ENCODE measurements around the gene HOXA9. TPM values are rescaled to one million over a fixed set of nuclear protein-coding genes. Genes with fewer than 3 reads are reported as not detected.

Gene HOXA9
- polyA plus RNA-seq, 2 of the 4 experiments (the other 2 are of a cell fraction) = 1.4 TPM

DNA sequence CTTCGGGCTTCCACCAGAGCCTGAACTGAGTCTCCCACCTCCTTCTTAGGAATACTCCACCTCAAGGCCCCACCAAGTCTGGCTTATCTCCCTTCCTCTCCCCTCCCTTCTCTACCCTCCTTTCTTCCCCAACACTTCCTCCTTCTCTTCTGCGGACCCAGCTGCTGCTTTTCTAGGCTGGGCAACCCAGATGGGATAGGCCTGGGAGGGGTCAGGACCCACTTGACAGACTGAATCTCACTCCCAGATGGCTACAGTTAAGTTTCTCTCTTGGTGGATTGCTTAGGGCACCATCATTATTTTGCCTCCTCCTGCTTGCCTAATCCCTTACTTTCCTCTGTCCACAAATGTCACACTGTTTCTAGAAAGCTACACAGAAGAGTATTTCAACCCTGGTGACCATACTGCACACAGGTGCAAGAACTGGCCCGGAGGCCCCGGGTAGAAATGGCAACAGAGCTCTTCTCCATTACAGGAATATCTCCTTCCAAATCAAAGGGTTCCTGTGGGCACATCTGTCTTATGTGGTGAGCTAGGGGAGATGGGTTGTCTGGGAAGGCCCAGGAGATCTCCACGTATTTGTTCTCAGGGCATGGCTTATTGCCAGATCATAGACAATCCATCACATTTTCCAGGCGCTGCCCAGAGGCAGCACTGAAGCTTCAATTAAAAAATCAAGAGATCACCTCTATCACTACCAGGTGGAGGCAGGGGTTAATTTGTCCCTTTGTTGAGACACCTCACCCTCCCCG is 24.8 kb upstream of the HOXA9 start:
- ChIA-PET CTCF (interaction anchor here (0.8 to 3.8 kb wide), 9 partner anchors 9 to 906 kb away, joined by 3 to 30 read pairs (median 4); partner anchors contain the start of gene HOXA13), POLR2A (no interaction called here)
- no peak for DNase-seq (ENCODE audit: low read depth in 1 of 2, low spot score in 1 of 2)
- Histone ChIP-seq H3K9me3 (no peaks in the 10 kb centered on the region), H3K27ac (no peak overlapping the region), H3K4me1 (peaks cover 6% of the 10 kb centered on the region; the same call in 1 of the 3 replicates), H3K4me3 (no peak overlapping the region), H3K4me2 (no peak overlapping the region)
- 76% methylated on average over 7 of the region's 7 CpGs for WGBS (ENCODE audit: missing lambda C conversion rate)
- ATAC-seq = no peak
- TF ChIP-seq KDM1A (IDR thresholded peaks at IDR 0.05; ENCODE audit: low read depth) = no peak
- TF ChIP-seq, protein P1, sequence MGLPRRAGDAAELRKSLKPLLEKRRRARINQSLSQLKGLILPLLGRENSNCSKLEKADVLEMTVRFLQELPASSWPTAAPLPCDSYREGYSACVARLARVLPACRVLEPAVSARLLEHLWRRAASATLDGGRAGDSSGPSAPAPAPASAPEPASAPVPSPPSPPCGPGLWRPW (IDR thresholded peaks at IDR 0.05) = no peak
- TF ChIP-seq, protein P2, sequence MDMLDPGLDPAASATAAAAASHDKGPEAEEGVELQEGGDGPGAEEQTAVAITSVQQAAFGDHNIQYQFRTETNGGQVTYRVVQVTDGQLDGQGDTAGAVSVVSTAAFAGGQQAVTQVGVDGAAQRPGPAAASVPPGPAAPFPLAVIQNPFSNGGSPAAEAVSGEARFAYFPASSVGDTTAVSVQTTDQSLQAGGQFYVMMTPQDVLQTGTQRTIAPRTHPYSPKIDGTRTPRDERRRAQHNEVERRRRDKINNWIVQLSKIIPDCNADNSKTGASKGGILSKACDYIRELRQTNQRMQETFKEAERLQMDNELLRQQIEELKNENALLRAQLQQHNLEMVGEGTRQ (IDR thresholded peaks at IDR 0.05) = no peak
- TF ChIP-seq NPAS2 (CRISPR knock-in tag; IDR thresholded peaks at IDR 0.05; ENCODE audit: borderline replicate concordance) = no peak
- TF ChIP-seq CHD2 (IDR thresholded peaks at IDR 0.05; ENCODE audit: low read length, partially characterized antibody) = no peak
- TF ChIP-seq NR3C1 (IDR thresholded peaks at IDR 0.05) = no peak
- FAIRE-seq = no peak

- no peaks in the 10 kb centered on the region for H3K9me3 ChIP-seq
- no peak overlapping the region for H3K4me2 ChIP-seq
These were observed 24.1 kb upstream of the HOXA9 start for GRCh38 chr7:27189295-27189996.

DNA sequence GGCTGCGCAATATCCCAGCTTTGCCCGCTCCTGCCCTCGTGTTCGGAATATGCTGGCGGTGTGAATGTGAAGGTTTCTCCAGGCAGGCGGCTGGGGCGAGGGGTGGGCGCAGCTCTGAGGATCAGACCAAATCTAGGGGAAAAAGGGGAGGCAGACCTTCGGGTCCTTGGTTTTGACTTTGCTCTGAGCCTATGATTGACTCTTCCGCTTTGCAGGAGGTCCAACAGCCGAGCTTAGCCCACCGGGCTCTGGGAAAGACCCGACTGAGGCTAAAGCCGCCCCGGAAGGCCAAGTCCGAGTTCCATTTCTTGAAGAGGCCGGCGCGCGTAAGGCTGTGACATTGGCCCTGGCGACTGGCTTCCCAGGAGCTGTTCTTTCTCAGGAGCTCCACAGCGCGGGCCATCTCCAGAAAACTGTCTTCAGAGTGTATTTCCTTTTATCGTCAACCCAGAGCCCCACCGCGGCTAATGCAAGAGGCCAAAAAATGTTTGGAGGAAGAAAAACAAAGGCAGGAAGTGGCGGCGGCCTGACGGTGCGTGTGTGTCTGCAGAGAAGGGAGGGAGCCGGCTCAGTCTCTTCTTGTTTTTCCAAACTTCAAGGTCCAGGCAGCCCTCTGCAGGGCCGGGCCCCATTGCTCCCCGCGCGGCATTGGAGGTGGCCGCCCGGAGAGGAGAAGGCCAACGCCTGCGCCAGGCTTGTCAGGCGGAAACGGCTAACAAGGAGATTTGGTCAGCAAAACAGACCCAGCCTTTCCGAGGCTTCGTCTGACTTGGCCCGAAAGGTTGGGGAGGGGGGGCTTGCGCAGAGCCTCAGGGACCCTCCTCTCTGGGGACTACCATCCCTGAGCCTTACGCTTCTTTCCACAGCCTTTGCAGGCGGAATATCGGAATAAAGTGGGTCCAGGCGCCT is 23.3 kb upstream of the HOXA9 start:
- TF ChIP-seq KDM1A (IDR thresholded peaks at IDR 0.05; ENCODE audit: low read depth) = no peak
- TF ChIP-seq ESRRA (IDR thresholded peaks at IDR 0.05; ENCODE audit: borderline replicate concordance, low read length) = no peak
- no peak for TF ChIP-seq ZFP36 (IDR thresholded peaks at IDR 0.05; ENCODE audit: borderline replicate concordance, partially characterized antibody)
- no peak for TF ChIP-seq MAFK (IDR thresholded peaks at IDR 0.05; ENCODE audit: partially characterized antibody)
- TF ChIP-seq RCOR1 (IDR thresholded peaks at IDR 0.05; ENCODE audit: low read depth, low read length) = no peak
- TF ChIP-seq CBX2 (IDR thresholded peaks at IDR 0.05; ENCODE audit: borderline replicate concordance, low read depth) = no peak
- TF ChIP-seq, protein P3, sequence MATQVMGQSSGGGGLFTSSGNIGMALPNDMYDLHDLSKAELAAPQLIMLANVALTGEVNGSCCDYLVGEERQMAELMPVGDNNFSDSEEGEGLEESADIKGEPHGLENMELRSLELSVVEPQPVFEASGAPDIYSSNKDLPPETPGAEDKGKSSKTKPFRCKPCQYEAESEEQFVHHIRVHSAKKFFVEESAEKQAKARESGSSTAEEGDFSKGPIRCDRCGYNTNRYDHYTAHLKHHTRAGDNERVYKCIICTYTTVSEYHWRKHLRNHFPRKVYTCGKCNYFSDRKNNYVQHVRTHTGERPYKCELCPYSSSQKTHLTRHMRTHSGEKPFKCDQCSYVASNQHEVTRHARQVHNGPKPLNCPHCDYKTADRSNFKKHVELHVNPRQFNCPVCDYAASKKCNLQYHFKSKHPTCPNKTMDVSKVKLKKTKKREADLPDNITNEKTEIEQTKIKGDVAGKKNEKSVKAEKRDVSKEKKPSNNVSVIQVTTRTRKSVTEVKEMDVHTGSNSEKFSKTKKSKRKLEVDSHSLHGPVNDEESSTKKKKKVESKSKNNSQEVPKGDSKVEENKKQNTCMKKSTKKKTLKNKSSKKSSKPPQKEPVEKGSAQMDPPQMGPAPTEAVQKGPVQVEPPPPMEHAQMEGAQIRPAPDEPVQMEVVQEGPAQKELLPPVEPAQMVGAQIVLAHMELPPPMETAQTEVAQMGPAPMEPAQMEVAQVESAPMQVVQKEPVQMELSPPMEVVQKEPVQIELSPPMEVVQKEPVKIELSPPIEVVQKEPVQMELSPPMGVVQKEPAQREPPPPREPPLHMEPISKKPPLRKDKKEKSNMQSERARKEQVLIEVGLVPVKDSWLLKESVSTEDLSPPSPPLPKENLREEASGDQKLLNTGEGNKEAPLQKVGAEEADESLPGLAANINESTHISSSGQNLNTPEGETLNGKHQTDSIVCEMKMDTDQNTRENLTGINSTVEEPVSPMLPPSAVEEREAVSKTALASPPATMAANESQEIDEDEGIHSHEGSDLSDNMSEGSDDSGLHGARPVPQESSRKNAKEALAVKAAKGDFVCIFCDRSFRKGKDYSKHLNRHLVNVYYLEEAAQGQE (IDR thresholded peaks at IDR 0.05) = no peak
- TF ChIP-seq CTCF (IDR thresholded peaks at IDR 0.05) = no peak
- no peak for TF ChIP-seq HMGXB4 (CRISPR knock-in tag; IDR thresholded peaks at IDR 0.05; ENCODE audit: borderline replicate concordance)
- H3K4me3 ChIP-seq = no peak overlapping the region
- WGBS (ENCODE audit: missing lambda C conversion rate) = 94% methylated on average over 49 of the region's 49 CpGs
- peaks cover 10% of the 10 kb centered on the region; the same call in 2 of the 3 replicates for H3K4me1 ChIP-seq
- H3K9me3 ChIP-seq = no peaks in the 10 kb centered on the region
- FAIRE-seq (no peak), ATAC-seq (no peak), DNase-seq (ENCODE audit: low read depth in 1 of 2, low spot score in 1 of 2) (no peak)
- H3K27ac ChIP-seq = no peak overlapping the region
- ChIA-PET POLR2A (no interaction called here), CTCF (interaction anchor here (0.8 to 2.2 kb wide), 10 partner anchors 8 to 908 kb away, joined by 3 to 10 read pairs (median 4); partner anchors contain the start of gene HOXA13)
- H3K4me2 ChIP-seq = no peak overlapping the region

More at GRCh38 chr7:27189295-27189996, 24.1 kb upstream of the HOXA9 start:
- ChIA-PET POLR2A (no interaction called here), CTCF (interaction anchor here (0.8 to 3.8 kb wide), 8 partner anchors 10 to 907 kb away, joined by 3 to 30 read pairs (median 4); partner anchors contain the start of gene HOXA13)
- 80% methylated on average over 21 of the region's 22 CpGs for WGBS (ENCODE audit: missing lambda C conversion rate)
- DNase-seq (ENCODE audit: low read depth in 1 of 2, low spot score in 1 of 2) (no peak), FAIRE-seq (no peak), ATAC-seq (no peak)
- H3K4me3 ChIP-seq = no peak overlapping the region
- H3K27ac ChIP-seq = no peak overlapping the region
- TF ChIP-seq MAZ (IDR thresholded peaks at IDR 0.05; ENCODE audit: borderline replicate concordance, low read depth, low read length) = no peak
- H3K4me1 ChIP-seq = peaks cover 6% of the 10 kb centered on the region; the same call in 1 of the 3 replicates

All from A549 (cell line).